A673 (cell line): ENCODE measurements around the gene DCAF7.

Experiments
- EZH2 ChIP-seq: fragments of 200-600 bp; sonication (generic); IDR thresholded peaks from 2 replicates; pipeline ENCODE4 v1.6.1; 2017; ENCODE audit warnings: borderline replicate concordance, low read depth, mild to moderate bottlenecking, mixed read lengths, antibody characterized with exemption, low read length; ENCODE audit not compliant: poor library complexity, severe bottlenecking
- TF ChIP-seq, protein P1 (sequence below): fragments of 300-800, 200-600 bp; sonication (generic); conservative IDR thresholded peaks from 2 replicates; pipeline ENCODE4 v1.5.1; 2017; ENCODE audit warnings: low read depth, mild to moderate bottlenecking, antibody characterized with exemption, low read length, moderate library complexity, mixed read lengths

GRCh38 chr17:63611354-63611753 lies 61.1 kb downstream of the DCAF7 start:
- TF ChIP-seq, protein P1, sequence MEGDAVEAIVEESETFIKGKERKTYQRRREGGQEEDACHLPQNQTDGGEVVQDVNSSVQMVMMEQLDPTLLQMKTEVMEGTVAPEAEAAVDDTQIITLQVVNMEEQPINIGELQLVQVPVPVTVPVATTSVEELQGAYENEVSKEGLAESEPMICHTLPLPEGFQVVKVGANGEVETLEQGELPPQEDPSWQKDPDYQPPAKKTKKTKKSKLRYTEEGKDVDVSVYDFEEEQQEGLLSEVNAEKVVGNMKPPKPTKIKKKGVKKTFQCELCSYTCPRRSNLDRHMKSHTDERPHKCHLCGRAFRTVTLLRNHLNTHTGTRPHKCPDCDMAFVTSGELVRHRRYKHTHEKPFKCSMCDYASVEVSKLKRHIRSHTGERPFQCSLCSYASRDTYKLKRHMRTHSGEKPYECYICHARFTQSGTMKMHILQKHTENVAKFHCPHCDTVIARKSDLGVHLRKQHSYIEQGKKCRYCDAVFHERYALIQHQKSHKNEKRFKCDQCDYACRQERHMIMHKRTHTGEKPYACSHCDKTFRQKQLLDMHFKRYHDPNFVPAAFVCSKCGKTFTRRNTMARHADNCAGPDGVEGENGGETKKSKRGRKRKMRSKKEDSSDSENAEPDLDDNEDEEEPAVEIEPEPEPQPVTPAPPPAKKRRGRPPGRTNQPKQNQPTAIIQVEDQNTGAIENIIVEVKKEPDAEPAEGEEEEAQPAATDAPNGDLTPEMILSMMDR, result no peak
- TF ChIP-seq EZH2, result no peak
